Keratinocyte (primary cell): Measurements from ENCODE around the gene EPHB1.

Experiments used
- EZH2 ChIP-seq: IDR thresholded peaks from one replicate; pipeline ENCODE4 v1.6.1; 2012; ENCODE audit warnings: inconsistent platforms, mild to moderate bottlenecking, low read length, moderate library complexity
- TF ChIP-seq, protein P1 (sequence below), 3 experiments: IDR thresholded peaks in 1 of 3; conservative IDR thresholded peaks in 1 of 3; optimal IDR thresholded peaks in 1 of 3; 2 replicates in 2 of 3; 3 replicates in 1 of 3; pipeline versions ENCODE3 to v1.5.1; 2011; ENCODE audit warnings: low read length in 3 of 3, mild to moderate bottlenecking in 3 of 3, moderate library complexity in 2 of 3, control low read depth in 1 of 3, inconsistent platforms in 1 of 3; ENCODE audit not compliant: insufficient read depth in 2 of 3; ENCODE audit errors: extremely low read depth in 1 of 3

- TF ChIP-seq, protein P1, sequence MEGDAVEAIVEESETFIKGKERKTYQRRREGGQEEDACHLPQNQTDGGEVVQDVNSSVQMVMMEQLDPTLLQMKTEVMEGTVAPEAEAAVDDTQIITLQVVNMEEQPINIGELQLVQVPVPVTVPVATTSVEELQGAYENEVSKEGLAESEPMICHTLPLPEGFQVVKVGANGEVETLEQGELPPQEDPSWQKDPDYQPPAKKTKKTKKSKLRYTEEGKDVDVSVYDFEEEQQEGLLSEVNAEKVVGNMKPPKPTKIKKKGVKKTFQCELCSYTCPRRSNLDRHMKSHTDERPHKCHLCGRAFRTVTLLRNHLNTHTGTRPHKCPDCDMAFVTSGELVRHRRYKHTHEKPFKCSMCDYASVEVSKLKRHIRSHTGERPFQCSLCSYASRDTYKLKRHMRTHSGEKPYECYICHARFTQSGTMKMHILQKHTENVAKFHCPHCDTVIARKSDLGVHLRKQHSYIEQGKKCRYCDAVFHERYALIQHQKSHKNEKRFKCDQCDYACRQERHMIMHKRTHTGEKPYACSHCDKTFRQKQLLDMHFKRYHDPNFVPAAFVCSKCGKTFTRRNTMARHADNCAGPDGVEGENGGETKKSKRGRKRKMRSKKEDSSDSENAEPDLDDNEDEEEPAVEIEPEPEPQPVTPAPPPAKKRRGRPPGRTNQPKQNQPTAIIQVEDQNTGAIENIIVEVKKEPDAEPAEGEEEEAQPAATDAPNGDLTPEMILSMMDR (optimal IDR thresholded peaks at IDR 0.05 in 1 of 3, IDR thresholded peaks at IDR 0.05 in 1 of 3, conservative IDR thresholded peaks at IDR 0.05 in 1 of 3; ENCODE audit: extremely low read depth in 1 of 3, insufficient read depth in 2 of 3, low read length in 3 of 3) = peak; percentile 17 to 46 (median 32)
- no peak for TF ChIP-seq EZH2
Observed at GRCh38 chr3:134838599-134838998, 43.5 kb downstream of the EPHB1 start.
